ENCODE data around the gene SIK2.

Gene SIK2

DNA sequence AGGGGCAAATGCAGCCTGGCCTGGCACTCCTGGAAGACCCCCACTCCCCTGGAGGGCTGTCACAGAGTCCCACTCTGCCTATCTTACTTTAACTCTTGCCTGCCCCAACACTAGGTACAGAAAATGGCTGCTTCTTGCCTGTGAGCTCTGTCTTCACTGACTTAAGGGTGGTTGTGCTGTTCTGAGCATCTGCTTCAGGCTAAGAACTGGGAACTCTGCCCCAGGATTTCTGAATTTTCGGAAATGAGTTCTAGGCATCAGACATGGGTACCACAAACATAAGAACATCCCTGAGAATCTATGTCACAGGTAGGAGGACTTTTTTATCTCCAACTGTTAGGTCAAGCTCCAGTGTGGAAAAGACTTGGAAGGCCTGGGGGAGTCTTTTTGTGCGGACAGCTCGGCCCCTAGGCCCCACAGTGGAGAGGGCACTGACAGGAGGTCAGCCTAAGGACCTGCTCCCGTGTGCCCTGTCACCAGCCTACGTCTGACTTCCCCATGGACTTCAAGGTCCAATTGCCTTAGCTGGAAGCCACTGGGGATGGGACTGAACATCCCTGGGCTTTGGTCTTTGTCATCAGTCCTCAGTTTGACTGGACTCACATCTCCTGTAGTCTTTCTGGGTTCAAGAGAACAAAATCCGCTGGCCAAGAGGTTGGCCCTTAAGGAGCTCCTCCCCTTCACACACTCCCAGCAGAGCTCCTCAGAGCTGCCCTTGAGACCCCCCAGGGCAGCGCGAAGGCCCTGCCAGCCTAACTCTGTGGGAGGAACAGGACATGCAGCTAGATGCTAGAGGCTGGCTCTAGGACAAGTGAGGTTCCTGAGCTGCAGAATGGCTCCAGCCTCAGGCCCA lies 132.1 kb downstream of the SIK2 start:
- DNase-seq, result no peak

- no peak for DNase-seq
Observed at GRCh38 chr11:111734954-111735261, 132.7 kb downstream of the SIK2 start.

- DNase-seq, result peak; percentile 99
Observed at GRCh38 chr11:111735262-111736116, 133.2 kb downstream of the SIK2 start.

GRCh38 chr11:111736181-111736590 lies 133.9 kb downstream of the SIK2 start:
- DNase-seq, result peak; percentile 76

- DNase-seq, result no peak
Observed at GRCh38 chr11:111736621-111737443, 134.6 kb downstream of the SIK2 start.

- DNase-seq, result no peak
Observed at GRCh38 chr11:111737444-111738210, 135.4 kb downstream of the SIK2 start.

- DNase-seq, result no peak
Observed at GRCh38 chr11:111739299-111739698, 137.1 kb downstream of the SIK2 start.

DNA sequence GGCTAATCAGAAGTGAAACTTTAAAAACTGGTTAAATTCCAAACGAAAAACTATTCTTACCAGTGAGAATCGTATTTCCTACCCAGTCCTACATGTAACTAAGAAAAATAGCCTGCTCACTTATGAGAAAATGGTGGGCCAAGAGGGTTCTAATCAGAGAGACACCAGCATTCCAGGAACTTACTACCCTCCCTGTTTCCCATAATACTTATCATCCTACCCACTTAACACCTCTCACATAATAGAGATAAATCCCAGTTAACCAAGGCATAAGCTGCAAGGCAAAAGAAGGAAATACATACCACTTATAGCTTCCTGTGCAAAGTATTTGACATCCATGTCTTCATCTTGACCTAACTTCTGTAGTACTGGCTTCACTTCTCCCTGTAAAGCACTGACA lies 139.5 kb downstream of the SIK2 start:
- DNase-seq, result no peak

DNA sequence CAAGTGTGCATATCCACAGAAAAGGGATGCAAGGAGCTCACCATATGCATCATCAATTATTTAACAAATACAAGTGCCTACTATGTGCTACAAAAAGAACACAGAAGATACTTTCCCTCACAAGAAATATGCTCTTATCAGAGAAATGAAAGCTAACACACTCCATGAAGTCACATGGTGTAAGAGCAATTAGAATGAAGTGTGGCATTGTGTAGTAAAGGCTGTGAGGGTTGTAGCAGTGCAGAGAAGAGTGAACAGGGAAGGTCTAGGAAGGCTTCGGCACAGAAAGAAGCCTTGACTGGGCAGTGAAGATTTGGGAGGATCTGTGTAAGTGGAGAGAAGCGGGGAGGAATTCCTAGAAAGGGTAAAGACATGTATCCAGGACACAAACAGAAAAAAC lies 141.5 kb downstream of the SIK2 start:
- DNase-seq, result no peak

DNA sequence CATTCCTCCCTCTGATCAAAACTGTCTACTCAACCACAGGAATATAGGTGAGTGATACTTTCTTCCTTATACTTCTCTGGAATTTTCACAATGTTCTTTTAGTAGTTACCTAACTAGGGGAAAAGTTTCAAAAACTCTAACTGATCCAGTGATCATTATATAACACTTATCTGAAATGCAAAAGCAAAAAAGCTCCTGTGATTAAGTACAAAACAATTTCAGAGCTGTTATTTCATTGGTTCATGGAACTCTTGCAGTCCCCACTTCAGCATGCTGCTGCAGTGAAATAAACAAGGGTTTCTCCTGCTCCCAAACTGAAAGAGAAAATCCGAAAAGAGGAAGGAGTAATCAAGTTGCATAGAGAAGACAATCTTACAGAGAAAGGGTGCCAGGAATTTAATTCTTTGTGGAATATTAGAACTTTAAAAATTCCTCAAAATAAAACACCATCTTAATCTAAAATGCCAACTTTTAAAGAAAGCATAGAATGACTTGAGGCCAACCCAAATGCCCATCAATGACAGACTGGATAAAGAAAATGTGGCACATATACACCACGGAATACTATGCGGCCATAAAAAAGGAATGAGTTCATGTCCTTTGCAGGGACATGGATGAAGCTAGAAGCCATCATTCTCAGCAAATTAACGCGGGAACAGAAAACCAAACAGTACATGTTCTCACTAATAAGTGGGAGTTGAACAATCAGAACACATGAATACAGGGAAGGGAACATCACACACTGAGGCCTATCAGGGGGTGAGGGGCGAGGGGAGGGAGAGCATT lies 143.7 kb downstream of the SIK2 start:
- DNase-seq, result peak; percentile 61

DNA sequence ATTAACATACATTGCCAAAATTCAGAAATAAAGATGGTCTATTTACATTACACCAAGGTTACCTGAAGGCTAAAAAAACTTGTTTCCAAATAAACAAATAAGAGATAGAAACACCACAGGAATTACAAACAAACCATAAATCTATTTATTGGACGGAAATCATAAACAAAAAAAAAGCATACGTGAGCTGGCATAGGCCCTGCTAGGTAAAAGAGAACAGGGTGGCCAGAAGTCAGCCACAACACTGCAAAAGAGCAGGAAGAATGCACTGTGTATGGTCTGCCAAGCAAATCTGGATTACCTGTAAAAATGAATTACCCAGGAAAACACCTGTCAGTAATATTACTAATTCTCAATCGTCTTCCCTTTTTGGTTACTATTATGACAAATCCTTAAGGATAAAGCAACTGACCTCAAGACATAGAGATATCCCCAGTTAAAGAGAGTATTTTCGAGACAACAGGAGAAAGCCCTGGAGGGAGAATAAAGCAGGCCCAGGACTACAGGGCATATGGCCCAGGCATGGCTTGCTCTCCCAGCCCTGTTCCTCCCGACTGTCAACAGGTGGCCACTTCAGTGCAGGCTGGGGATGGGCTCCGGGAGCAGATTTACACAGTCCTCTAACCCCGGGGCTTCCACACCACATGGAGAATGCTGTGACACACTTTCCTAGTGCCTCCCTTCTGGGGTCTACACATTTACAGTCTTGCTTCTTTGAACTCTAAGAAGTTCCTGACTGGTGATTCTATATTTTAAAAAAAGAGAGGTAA lies 146.0 kb downstream of the SIK2 start:
- DNase-seq, result no peak

- no peak for DNase-seq
Observed at GRCh38 chr11:111749646-111750045, 147.4 kb downstream of the SIK2 start.

DNA sequence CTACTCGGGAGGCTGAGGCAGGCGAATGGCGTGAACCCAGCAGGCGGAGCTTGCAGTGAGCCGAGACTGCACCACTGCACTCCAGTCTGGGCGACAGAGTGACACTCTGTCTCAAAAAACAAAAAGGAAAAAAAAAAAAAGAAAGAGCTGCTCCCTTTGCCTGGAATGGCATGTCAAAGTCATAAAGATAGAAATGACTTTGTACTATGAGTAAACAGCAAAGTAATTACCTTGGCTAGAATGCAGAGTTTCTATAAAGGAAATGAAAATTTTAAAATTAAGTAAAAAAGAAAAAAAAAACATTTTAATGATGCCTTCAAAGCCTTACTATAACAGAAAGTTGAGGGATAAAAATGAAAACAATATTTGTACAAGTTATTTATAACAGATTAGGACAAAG lies 153.8 kb downstream of the SIK2 start:
- DNase-seq, result no peak

GRCh38 chr11:111759376-111759775 lies 157.1 kb downstream of the SIK2 start:
- DNase-seq, result no peak

DNA sequence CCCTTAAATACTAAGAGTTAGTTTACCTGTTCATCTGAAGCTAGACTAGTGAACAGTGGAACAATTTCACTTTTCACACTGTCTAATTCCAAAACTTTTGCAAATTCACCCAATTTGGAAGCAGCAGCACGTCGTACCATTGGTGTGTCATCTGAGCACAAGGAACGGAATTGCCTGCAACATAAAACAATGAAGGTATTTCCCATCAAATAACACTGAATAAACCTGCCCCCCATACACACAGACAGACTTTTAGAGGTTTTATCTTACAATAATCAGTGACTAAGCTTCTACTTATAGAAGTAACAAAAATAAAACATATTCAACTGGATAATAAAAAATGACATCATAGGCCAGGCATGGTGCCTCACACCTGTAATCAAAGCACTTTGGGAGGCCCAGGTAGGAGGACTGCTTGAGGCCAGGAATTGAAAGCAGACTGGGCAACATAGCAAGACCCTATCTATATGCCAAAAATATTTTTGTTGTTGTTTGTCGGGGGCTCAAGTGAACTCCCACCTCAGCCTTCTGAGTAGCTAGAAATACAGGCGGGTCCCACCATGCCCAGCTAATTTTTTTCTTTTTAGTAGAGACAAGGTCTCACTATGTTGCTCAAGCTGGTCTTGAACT lies 157.6 kb downstream of the SIK2 start:
- no peak for DNase-seq

DNA sequence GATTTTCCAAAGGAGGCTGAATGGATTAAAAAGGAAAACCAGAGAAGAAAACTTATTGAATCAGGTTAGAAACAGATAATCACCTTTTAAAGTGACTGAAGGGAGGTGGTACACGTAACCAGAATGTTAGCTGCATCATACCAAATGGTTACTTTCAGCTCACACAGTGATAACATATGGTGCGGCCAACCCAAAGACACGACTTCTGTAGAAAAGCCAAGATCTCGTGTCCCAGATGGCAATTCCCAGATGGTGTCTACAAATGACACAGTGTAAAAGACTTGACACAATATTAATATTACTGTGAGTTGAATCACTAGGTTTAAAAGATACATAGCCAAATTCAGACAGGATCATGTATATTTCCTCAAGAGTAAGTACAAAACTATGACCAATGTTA lies 158.8 kb downstream of the SIK2 start:
- no peak for DNase-seq

DNA sequence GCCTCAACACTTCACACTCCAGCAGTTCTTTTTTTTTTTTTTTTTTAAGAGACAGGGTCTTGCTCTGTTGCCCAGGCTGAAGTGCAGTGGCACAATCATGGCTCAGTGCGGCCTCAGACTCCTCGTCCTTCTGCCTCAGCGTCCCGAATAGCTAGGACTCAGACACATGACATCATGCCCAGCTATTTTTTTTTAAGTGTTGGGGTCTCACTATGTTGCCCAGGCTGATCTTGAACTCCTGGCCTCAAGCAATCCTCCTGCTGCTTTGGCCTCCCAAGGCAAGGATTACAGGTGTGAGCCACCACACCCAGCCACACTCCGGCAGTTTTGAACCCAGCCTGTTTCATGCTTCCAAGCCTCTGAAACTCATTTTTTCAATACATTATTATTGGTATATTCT lies 160.3 kb downstream of the SIK2 start:
- DNase-seq, result no peak

DNA sequence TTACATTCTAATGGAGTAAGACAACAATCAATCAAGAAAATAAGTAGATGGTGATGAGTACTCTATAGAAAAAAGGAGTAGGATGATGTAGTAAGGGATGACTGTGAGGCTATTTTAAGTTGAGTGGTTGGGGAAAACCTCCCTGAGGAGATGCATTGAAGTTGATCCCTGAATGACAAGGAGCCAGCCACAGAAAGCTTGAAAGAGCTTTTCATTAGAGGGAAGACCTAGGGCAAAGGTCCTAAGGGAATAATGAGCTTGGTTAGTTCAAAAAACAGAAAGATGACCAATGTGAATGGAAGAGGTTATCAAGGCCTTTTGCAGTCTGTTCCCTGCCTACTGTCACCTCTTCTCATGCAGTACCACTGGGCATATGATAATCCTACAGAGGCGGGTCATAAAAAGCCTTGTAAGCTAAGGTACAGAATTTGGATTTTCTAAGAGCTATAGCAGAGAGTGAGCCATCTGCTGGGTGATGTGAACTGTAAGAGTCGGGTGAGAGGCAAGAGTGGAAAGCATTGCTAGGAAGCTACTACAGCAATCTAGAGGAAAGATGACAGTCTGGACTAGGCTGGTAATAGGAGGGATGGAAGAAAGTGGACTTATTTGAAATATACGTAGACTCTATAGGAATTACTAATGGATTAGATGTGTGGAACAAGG lies 160.9 kb downstream of the SIK2 start:
- no peak for DNase-seq

- DNase-seq, result peak; percentile 43
Observed at GRCh38 chr11:111764621-111765020, 162.4 kb downstream of the SIK2 start.
